ENCODE measurements around the gene INAVA. TPM values are rescaled to one million over a fixed set of nuclear protein-coding genes. Genes with fewer than 3 reads are reported as not detected.

The INAVA gene
- total RNA-seq, 2 donors from 2014 or later, result not detected

DNA sequence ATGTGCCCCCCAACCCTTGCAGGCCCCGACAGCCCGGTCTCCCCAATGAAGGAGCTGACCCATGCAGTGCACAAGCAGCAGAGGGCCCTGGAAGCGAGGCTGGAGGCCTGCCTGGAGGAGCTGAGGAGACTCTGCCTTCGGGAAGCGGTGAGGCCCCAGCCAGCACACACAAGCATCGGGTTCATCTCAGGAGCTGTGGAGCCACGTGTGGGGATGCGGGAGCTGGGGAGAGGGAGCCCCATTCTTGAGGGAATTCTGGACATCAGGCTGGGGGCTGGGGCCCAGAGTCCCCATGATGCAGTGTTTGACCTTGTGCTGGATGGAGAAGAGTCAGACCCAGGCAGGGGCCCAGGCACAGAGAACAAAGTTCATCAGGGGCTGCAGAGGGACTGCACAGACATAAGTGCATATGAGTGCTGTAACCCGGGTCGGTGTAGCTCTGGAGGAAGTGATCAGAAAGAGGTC, 4.8 kb downstream of the INAVA start:
- Histone ChIP-seq H3K36me3 (no peaks in the 10 kb centered on the region), H3K27ac (no peak overlapping the region), H3K4me1 (no peaks in the 10 kb centered on the region), H3K9me3 (no peaks in the 10 kb centered on the region), H3K27me3 (no peaks in the 10 kb centered on the region), H3K4me3 (no peak overlapping the region)
- TF ChIP-seq CTCF (IDR thresholded peaks at IDR 0.05), result no peak
- no peak for DNase-seq (ENCODE audit: low spot score)

GRCh38 chr1:200899954-200900867, 5.5 kb downstream of the INAVA start:
- Histone ChIP-seq H3K36me3 (no peaks in the 10 kb centered on the region), H3K9me3 (no peaks in the 10 kb centered on the region), H3K27ac (no peak overlapping the region), H3K4me3 (no peak overlapping the region), H3K27me3 (no peaks in the 10 kb centered on the region), H3K4me1 (no peaks in the 10 kb centered on the region)
- no peak for DNase-seq (ENCODE audit: low spot score)
- TF ChIP-seq CTCF (IDR thresholded peaks at IDR 0.05), result no peak

DNA sequence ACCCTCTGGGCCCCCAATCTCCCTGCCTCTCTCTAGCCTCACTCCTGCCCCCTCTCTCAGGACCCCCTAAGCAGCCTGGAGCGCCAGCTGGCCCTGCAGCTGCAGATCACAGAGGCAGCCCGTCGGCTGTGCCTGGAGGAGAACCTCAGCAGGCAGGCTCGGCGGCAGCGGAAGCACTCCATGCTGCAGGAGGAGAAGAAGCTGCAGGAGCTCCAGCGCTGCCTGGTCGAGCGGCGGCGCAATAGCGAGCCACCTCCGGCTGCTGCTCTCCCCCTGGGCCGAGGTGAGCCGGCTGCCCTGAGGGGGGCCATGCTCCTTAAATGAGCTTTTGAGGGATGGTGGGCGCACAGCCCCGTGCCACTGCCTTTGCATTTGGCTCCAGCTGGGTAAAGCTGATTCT, 6.2 kb downstream of the INAVA start:
- H3K4me3 ChIP-seq, result no peak overlapping the region
- no peak for TF ChIP-seq CTCF (IDR thresholded peaks at IDR 0.05)
- no peak overlapping the region for H3K27ac ChIP-seq
- no peaks in the 10 kb centered on the region for H3K36me3 ChIP-seq
- H3K27me3 ChIP-seq, result no peaks in the 10 kb centered on the region
- H3K4me1 ChIP-seq, result no peaks in the 10 kb centered on the region
- H3K9me3 ChIP-seq, result no peaks in the 10 kb centered on the region
- no peak for DNase-seq (ENCODE audit: low spot score)

DNA sequence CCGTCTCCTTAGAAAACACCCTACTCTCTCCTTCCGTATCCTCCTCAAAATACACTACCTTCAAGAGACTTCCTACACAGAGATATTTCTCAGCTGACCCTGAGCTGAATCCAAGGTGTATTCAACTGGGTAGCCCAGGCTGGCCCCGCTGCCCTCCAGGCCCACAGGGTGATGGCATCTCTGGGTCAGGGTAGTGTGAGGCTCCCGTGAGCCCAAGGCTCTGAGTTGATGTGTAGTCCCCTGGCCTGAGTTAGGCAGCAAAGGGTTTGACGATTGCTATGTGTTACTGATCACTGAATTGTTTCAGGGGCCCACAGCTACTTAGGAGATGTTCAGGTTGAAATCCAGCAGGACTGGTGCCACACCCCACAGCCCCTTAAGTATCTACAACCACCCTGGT, 6.7 kb downstream of the INAVA start:
- no peak for TF ChIP-seq CTCF (IDR thresholded peaks at IDR 0.05)
- Histone ChIP-seq H3K27ac (no peak overlapping the region), H3K27me3 (no peaks in the 10 kb centered on the region), H3K36me3 (no peaks in the 10 kb centered on the region), H3K4me1 (no peaks in the 10 kb centered on the region), H3K9me3 (no peaks in the 10 kb centered on the region), H3K4me3 (no peak overlapping the region)
- no peak for DNase-seq (ENCODE audit: low spot score)

GRCh38 chr1:200901796-200902444, 7.2 kb downstream of the INAVA start:
- Histone ChIP-seq H3K9me3 (no peaks in the 10 kb centered on the region), H3K36me3 (no peaks in the 10 kb centered on the region), H3K27ac (no peak overlapping the region), H3K4me1 (no peaks in the 10 kb centered on the region), H3K4me3 (no peak overlapping the region), H3K27me3 (no peaks in the 10 kb centered on the region)
- DNase-seq (ENCODE audit: low spot score), result no peak
- no peak for TF ChIP-seq CTCF (IDR thresholded peaks at IDR 0.05)

Data from right atrium auricular region (tissue), 2 donors.